GM08714 (cell line): Measurements from ENCODE around the gene BCKDHA.
"Not testable (repeated sequence)": the region's sequence is repeated elsewhere in the genome, so short reads cannot be mapped to it uniquely, and the experiment has no call there.

Source experiments
- H3K4me3 ChIP-seq: fragments of 200-500 bp; sonication (Bioruptor generic); 2 replicates; pipeline ENCODE4 v1.5.1; 2014; ENCODE audit warnings: mild to moderate bottlenecking, low read length, inconsistent platforms
- ZNF274 ChIP-seq: IDR thresholded peaks from 2 replicates; pipeline ENCODE4 v1.6.1; 2012; ENCODE audit warnings: mild to moderate bottlenecking, low read depth, low read length

The BCKDHA gene

GRCh38 chr19:41407271-41407670, 9.7 kb downstream of the BCKDHA start:
- no peak overlapping the region for H3K4me3 ChIP-seq
- no peak for TF ChIP-seq ZNF274

- H3K4me3 ChIP-seq, result no peak overlapping the region
- TF ChIP-seq ZNF274, result no peak
Measured at GRCh38 chr19:41408256-41408655, 10.6 kb downstream of the BCKDHA start.

GRCh38 chr19:41408846-41409245, 11.2 kb downstream of the BCKDHA start:
- not testable (repeated sequence) for H3K4me3 ChIP-seq

GRCh38 chr19:41409288-41409687, 11.7 kb downstream of the BCKDHA start:
- H3K4me3 ChIP-seq, result no peak overlapping the region
- TF ChIP-seq ZNF274, result no peak

- TF ChIP-seq ZNF274, result no peak
- H3K4me3 ChIP-seq, result no peak overlapping the region
Measured at GRCh38 chr19:41410336-41411054, 12.9 kb downstream of the BCKDHA start.

GRCh38 chr19:41411100-41411967, 13.7 kb downstream of the BCKDHA start:
- no peak overlapping the region for H3K4me3 ChIP-seq
- no peak for TF ChIP-seq ZNF274

GRCh38 chr19:41411968-41412265, 14.3 kb downstream of the BCKDHA start:
- H3K4me3 ChIP-seq, result no peak overlapping the region
- no peak for TF ChIP-seq ZNF274

- TF ChIP-seq ZNF274, result no peak
- no peak overlapping the region for H3K4me3 ChIP-seq
Measured at GRCh38 chr19:41412953-41413352, 15.3 kb downstream of the BCKDHA start.

GRCh38 chr19:41413947-41414346, 16.3 kb downstream of the BCKDHA start:
- no peak overlapping the region for H3K4me3 ChIP-seq
- no peak for TF ChIP-seq ZNF274

- H3K4me3 ChIP-seq, result no peak overlapping the region
- TF ChIP-seq ZNF274, result no peak
Measured at GRCh38 chr19:41414461-41414860, 16.8 kb downstream of the BCKDHA start.

GRCh38 chr19:41415154-41415571, 17.5 kb downstream of the BCKDHA start:
- H3K4me3 ChIP-seq, result no peak overlapping the region
- no peak for TF ChIP-seq ZNF274

- TF ChIP-seq ZNF274, result no peak
- no peak overlapping the region for H3K4me3 ChIP-seq
Measured at GRCh38 chr19:41416194-41416674, 18.6 kb downstream of the BCKDHA start.

- TF ChIP-seq ZNF274, result no peak
- no peak overlapping the region for H3K4me3 ChIP-seq
Measured at GRCh38 chr19:41420101-41420880, 22.7 kb downstream of the BCKDHA start.

GRCh38 chr19:41421314-41421713, 23.7 kb downstream of the BCKDHA start:
- no peak overlapping the region for H3K4me3 ChIP-seq
- no peak for TF ChIP-seq ZNF274

- H3K4me3 ChIP-seq, result no peak overlapping the region
- TF ChIP-seq ZNF274, result no peak
Measured at GRCh38 chr19:41421973-41422372, 24.4 kb downstream of the BCKDHA start.

GRCh38 chr19:41422456-41422855, 24.8 kb downstream of the BCKDHA start:
- TF ChIP-seq ZNF274, result no peak
- no peak overlapping the region for H3K4me3 ChIP-seq
